ENCODE results near the gene PTPRG.
A peak's percentile ranks its signal among the peaks of the same experiment; 100 is the strongest.

Gene PTPRG

GRCh38 chr3:61650719-61651410, 89.5 kb downstream of the PTPRG start:
- H3K9ac ChIP-seq (ENCODE audit: low read length) = no peak overlapping the region
- H3K4me1 ChIP-seq (ENCODE audit: control insufficient read depth, insufficient read depth, low read length) = peaks cover 11% of the 10 kb centered on the region; the same call in 1 of the 2 replicates
- no peak overlapping the region for H3K27ac ChIP-seq (ENCODE audit: low read depth, low read length)
- peaks cover 3% of the 10 kb centered on the region; the same call in 1 of the 2 replicates for H3K36me3 ChIP-seq (ENCODE audit: control insufficient read depth, insufficient read depth, low read length)
- no peaks in the 10 kb centered on the region for H3K27me3 ChIP-seq (ENCODE audit: control insufficient read depth, insufficient read depth, low read length)
- peaks cover 4% of the 10 kb centered on the region; the same call in 1 of the 2 replicates for H3K9me3 ChIP-seq (ENCODE audit: control insufficient read depth, insufficient read depth, low read depth, low read length)
- no peak overlapping the region for H3K4me3 ChIP-seq (ENCODE audit: low read depth, low read length)

DNA sequence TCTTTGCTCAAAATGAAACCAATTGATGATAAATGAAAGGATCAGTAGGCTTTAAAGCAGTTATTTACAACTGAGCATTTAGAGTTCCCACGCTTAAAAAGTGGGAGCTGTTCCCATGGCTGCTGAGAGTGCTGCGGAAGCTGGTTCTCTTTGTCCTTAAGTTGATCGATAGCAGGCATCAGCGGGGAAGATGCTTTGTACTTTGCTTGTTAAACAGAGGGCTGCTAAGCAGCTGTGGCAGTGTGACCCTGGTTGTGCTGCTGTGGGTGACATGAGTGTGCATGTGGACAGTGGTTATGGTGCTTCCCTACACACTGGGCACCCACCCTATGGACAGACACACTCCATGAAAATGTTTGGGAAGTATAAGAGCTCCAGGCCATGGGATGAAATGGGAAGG, 96.3 kb downstream of the PTPRG start:
- Histone ChIP-seq H3K27me3 (ENCODE audit: control insufficient read depth, insufficient read depth, low read length) (no peaks in the 10 kb centered on the region), H3K9me3 (ENCODE audit: control insufficient read depth, insufficient read depth, low read depth, low read length) (no peaks in the 10 kb centered on the region; the same call in 1 of the 2 replicates), H3K4me3 (ENCODE audit: low read depth, low read length) (no peak overlapping the region), H3K36me3 (ENCODE audit: control insufficient read depth, insufficient read depth, low read length) (peaks cover 4% of the 10 kb centered on the region; the same call in 1 of the 2 replicates), H3K4me1 (ENCODE audit: control insufficient read depth, insufficient read depth, low read length) (peaks cover 7% of the 10 kb centered on the region), H3K27ac (ENCODE audit: low read depth, low read length) (no peak overlapping the region; the same call in 1 of the 2 replicates), H3K9ac (ENCODE audit: low read length) (no peak overlapping the region)

DNA sequence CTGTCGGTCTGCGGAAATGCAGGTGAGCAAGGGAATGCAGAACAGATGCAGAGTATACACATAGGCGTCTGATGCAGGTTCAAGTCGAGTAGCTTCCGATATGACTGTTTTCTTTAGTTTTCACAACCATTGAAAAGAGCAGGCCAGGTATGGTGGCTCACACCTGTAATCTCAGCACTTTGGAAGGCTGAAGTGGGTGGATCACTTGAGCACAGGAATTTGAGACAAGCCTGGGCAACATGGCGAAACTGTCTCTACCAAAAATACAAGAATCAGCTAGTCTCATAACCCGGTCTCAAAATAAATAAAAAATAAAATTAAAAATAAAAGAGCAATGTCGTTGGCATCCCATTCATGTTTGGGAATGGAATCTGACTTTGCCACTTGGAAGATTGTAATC, 101.5 kb downstream of the PTPRG start:
- Histone ChIP-seq H3K4me1 (ENCODE audit: control insufficient read depth, insufficient read depth, low read length) (peaks cover 22% of the 10 kb centered on the region), H3K36me3 (ENCODE audit: control insufficient read depth, insufficient read depth, low read length) (peaks cover 4% of the 10 kb centered on the region; the same call in 1 of the 2 replicates), H3K9me3 (ENCODE audit: control insufficient read depth, insufficient read depth, low read depth, low read length) (no peaks in the 10 kb centered on the region; the same call in 1 of the 2 replicates), H3K27me3 (ENCODE audit: control insufficient read depth, insufficient read depth, low read length) (no peaks in the 10 kb centered on the region), H3K9ac (ENCODE audit: low read length) (no peak overlapping the region), H3K27ac (ENCODE audit: low read depth, low read length) (no peak overlapping the region), H3K4me3 (ENCODE audit: low read depth, low read length) (no peak overlapping the region)

DNA sequence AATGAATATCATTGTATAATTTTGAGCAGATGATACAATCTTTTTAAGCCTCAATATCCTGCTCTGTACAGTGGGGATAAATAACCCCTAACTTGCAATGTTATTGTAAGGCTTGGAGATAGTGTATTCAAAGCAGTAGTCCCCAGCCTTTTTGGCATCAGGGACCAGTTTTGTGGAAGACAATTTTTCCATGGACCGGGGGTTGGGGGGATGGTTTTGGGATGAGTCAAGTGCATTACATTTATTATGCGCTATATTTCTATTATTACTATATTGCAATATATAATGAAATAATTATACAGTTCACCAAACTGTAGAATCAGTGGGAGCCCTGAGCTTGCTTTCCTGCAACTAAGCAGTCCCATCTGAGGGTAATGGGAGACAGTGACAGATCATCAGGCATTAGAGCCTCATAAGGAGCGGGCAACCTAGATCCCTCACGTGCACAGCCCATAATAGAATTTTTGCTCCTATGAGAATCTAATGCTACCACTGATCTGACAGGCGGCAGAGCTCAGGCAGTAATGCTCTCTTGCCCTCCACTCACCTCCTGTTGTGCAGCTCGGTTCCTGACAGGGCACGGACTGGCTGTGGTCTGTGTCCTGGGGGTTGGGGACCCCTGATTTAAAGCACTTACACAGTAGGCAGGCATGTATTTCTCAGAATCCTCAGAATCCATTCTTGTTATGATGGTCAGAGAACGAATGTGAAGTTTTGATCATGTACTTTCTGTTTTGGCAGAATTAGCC, 102.2 kb downstream of the PTPRG start:
- Histone ChIP-seq H3K27me3 (ENCODE audit: control insufficient read depth, insufficient read depth, low read length) (no peaks in the 10 kb centered on the region), H3K27ac (ENCODE audit: low read depth, low read length) (peak overlapping the region; percentile 63; the same call in 1 of the 2 replicates), H3K9me3 (ENCODE audit: control insufficient read depth, insufficient read depth, low read depth, low read length) (no peaks in the 10 kb centered on the region; the same call in 1 of the 2 replicates), H3K4me3 (ENCODE audit: low read depth, low read length) (peak overlapping the region; percentile 30), H3K36me3 (ENCODE audit: control insufficient read depth, insufficient read depth, low read length) (peaks cover 4% of the 10 kb centered on the region; the same call in 1 of the 2 replicates), H3K9ac (ENCODE audit: low read length) (peak overlapping the region; percentile 45), H3K4me1 (ENCODE audit: control insufficient read depth, insufficient read depth, low read length) (peaks cover 27% of the 10 kb centered on the region)

GRCh38 chr3:61664105-61664482, 102.7 kb downstream of the PTPRG start:
- peaks cover 4% of the 10 kb centered on the region; the same call in 1 of the 2 replicates for H3K36me3 ChIP-seq (ENCODE audit: control insufficient read depth, insufficient read depth, low read length)
- H3K27me3 ChIP-seq (ENCODE audit: control insufficient read depth, insufficient read depth, low read length) = no peaks in the 10 kb centered on the region
- peak overlapping the region; percentile 63; the same call in 1 of the 2 replicates for H3K27ac ChIP-seq (ENCODE audit: low read depth, low read length)
- H3K9me3 ChIP-seq (ENCODE audit: control insufficient read depth, insufficient read depth, low read depth, low read length) = no peaks in the 10 kb centered on the region; the same call in 1 of the 2 replicates
- peak overlapping the region; percentile 45 for H3K9ac ChIP-seq (ENCODE audit: low read length)
- peaks cover 30% of the 10 kb centered on the region for H3K4me1 ChIP-seq (ENCODE audit: control insufficient read depth, insufficient read depth, low read length)
- peak overlapping the region; percentile 30 for H3K4me3 ChIP-seq (ENCODE audit: low read depth, low read length)

DNA sequence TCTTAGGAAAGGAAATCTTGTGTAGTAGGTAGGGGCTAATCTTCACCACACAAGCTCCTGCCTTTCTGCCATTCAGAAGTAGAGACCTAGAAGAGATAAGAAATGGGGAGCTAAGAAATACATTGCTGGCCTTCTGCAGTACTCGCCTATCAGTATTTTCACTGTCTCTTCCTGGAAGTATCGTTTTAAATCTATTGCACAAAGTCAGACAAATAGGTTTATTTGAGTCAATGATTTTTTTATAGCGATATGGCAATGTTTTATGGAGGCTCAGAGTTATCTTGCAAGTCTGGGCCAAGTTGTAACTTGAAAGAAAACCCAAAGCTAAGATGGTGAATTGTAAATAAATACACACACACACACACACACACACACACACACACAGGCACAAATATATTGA, 103.8 kb downstream of the PTPRG start:
- H3K9ac ChIP-seq (ENCODE audit: low read length) = no peak overlapping the region
- no peaks in the 10 kb centered on the region; the same call in 1 of the 2 replicates for H3K9me3 ChIP-seq (ENCODE audit: control insufficient read depth, insufficient read depth, low read depth, low read length)
- H3K27me3 ChIP-seq (ENCODE audit: control insufficient read depth, insufficient read depth, low read length) = no peaks in the 10 kb centered on the region
- H3K27ac ChIP-seq (ENCODE audit: low read depth, low read length) = no peak overlapping the region
- H3K36me3 ChIP-seq (ENCODE audit: control insufficient read depth, insufficient read depth, low read length) = peaks cover 4% of the 10 kb centered on the region; the same call in 1 of the 2 replicates
- H3K4me1 ChIP-seq (ENCODE audit: control insufficient read depth, insufficient read depth, low read length) = peaks cover 38% of the 10 kb centered on the region
- no peak overlapping the region for H3K4me3 ChIP-seq (ENCODE audit: low read depth, low read length)

- Histone ChIP-seq H3K27me3 (ENCODE audit: control insufficient read depth, insufficient read depth, low read length) (no peaks in the 10 kb centered on the region), H3K36me3 (ENCODE audit: control insufficient read depth, insufficient read depth, low read length) (peaks cover 4% of the 10 kb centered on the region; the same call in 1 of the 2 replicates), H3K27ac (ENCODE audit: low read depth, low read length) (no peak overlapping the region), H3K4me1 (ENCODE audit: control insufficient read depth, insufficient read depth, low read length) (peaks cover 40% of the 10 kb centered on the region), H3K4me3 (ENCODE audit: low read depth, low read length) (no peak overlapping the region), H3K9ac (ENCODE audit: low read length) (no peak overlapping the region), H3K9me3 (ENCODE audit: control insufficient read depth, insufficient read depth, low read depth, low read length) (peaks cover 7% of the 10 kb centered on the region; the same call in 1 of the 2 replicates)
Observed at GRCh38 chr3:61665987-61666386, 104.6 kb downstream of the PTPRG start.

DNA sequence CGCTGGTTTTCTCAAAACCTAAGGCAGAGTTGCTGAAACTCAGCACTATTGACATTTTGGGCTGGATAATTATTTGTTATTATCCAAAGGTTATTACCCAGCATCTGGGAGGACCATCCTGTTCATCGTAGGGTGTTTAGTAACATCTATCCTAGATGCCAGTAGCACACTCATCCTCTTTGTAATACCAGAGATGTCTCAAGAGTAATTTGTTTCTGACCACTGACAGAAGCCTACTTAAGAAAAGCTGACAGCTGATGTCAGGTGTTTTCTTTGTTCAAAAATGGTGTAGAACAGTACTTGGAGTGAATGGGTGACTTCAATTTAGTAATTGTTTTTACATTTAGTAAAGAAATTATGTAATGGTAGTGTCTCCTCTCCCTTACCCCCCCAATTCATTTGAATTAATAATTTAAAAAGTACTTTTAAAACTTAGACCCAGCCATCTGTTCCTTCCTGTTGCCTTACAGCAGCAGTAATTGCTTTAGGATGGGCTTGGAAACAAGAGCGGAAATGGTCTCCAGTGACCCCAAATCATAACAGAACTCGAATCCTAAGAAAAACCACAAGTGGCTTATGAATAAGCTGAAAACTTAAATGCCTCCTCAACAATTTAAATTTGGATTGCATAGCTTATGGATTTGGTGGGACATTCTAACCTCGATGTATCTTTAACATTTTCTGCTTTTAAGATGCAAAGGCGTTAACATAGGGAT, 105.4 kb downstream of the PTPRG start:
- H3K27ac ChIP-seq (ENCODE audit: low read depth, low read length) = no peak overlapping the region
- no peak overlapping the region for H3K9ac ChIP-seq (ENCODE audit: low read length)
- H3K4me1 ChIP-seq (ENCODE audit: control insufficient read depth, insufficient read depth, low read length) = peaks cover 40% of the 10 kb centered on the region
- H3K27me3 ChIP-seq (ENCODE audit: control insufficient read depth, insufficient read depth, low read length) = no peaks in the 10 kb centered on the region
- H3K9me3 ChIP-seq (ENCODE audit: control insufficient read depth, insufficient read depth, low read depth, low read length) = peaks cover 7% of the 10 kb centered on the region; the same call in 1 of the 2 replicates
- peaks cover 4% of the 10 kb centered on the region; the same call in 1 of the 2 replicates for H3K36me3 ChIP-seq (ENCODE audit: control insufficient read depth, insufficient read depth, low read length)
- H3K4me3 ChIP-seq (ENCODE audit: low read depth, low read length) = no peak overlapping the region

GRCh38 chr3:61667383-61667782, 106.0 kb downstream of the PTPRG start:
- H3K9ac ChIP-seq (ENCODE audit: low read length) = no peak overlapping the region
- peaks cover 40% of the 10 kb centered on the region for H3K4me1 ChIP-seq (ENCODE audit: control insufficient read depth, insufficient read depth, low read length)
- no peak overlapping the region for H3K27ac ChIP-seq (ENCODE audit: low read depth, low read length)
- no peaks in the 10 kb centered on the region for H3K27me3 ChIP-seq (ENCODE audit: control insufficient read depth, insufficient read depth, low read length)
- H3K4me3 ChIP-seq (ENCODE audit: low read depth, low read length) = no peak overlapping the region
- peaks cover 3% of the 10 kb centered on the region; the same call in 1 of the 2 replicates for H3K36me3 ChIP-seq (ENCODE audit: control insufficient read depth, insufficient read depth, low read length)
- peaks cover 7% of the 10 kb centered on the region; the same call in 1 of the 2 replicates for H3K9me3 ChIP-seq (ENCODE audit: control insufficient read depth, insufficient read depth, low read depth, low read length)

DNA sequence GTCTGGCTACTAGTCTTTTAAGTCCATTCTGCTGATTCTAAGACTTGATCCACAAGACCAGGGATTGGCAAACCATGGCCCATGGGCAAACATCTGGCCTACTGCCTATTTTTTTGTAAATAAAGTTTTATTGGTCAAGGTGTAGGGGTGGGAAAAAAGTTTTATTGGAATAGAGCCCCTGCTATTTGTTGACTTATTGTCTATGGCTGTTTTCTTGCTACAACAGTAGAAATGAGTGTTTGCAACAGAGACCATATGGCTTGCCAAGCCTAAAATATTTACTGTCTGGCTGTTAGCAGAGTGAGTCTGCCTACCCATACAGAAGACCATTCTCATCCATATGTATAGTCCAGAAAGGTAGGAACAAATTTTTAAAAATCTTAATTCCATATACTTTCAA, 106.4 kb downstream of the PTPRG start:
- no peaks in the 10 kb centered on the region for H3K36me3 ChIP-seq (ENCODE audit: control insufficient read depth, insufficient read depth, low read length)

More for the DNA sequence above, 106.4 kb downstream of the PTPRG start:
- H3K27ac ChIP-seq (ENCODE audit: low read depth, low read length) = no peak overlapping the region
- H3K9me3 ChIP-seq (ENCODE audit: control insufficient read depth, insufficient read depth, low read depth, low read length) = peaks cover 7% of the 10 kb centered on the region; the same call in 1 of the 2 replicates
- no peaks in the 10 kb centered on the region for H3K27me3 ChIP-seq (ENCODE audit: control insufficient read depth, insufficient read depth, low read length)
- no peak overlapping the region for H3K9ac ChIP-seq (ENCODE audit: low read length)
- H3K4me3 ChIP-seq (ENCODE audit: low read depth, low read length) = no peak overlapping the region
- H3K4me1 ChIP-seq (ENCODE audit: control insufficient read depth, insufficient read depth, low read length) = peaks cover 37% of the 10 kb centered on the region

Measured in HUES6 (cell line).